GM21423 (cell line): Measurements from ENCODE around the gene RARRES1.
"Not testable (repeated sequence)": the region's sequence is repeated elsewhere in the genome, so short reads cannot be mapped to it uniquely, and the experiment has no call there.

Experiments
- ATAC-seq: cut with Tn5 transposase; IDR thresholded peaks from one replicate; pipeline ENCODE4 v1.9.1; 2021; ENCODE audit warnings: mild to moderate bottlenecking, moderate library complexity; ENCODE audit not compliant: unreplicated experiment

Gene RARRES1

DNA sequence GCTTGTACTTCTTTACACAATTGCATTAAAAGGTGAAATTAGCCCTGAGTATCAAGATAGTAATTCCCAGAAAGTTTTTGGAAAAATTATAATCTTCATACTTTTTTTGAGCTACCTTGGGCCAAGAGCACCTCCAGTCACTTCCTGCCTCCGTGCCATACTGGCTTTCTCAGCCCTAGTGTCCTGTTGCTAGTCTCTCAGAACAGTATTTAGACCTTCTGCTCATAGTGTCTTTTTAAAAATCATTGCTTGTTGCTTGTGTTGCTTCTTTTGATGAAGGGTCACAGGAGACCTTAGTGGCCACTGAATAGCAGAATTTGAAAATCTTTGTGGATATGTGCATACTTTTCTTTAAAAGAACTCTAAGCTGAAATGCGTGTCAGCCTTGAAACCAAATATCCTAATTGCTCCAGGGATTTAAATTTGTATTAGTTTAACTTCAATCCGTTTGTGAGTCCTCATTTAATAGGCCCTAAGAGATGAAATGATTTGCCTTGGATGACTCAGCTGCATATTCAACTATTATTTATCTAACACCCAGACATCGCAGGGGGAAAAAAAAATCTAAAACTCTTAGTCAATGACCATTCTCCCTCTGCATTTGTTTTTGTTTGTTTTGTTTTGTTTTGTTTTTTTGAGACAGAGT lies 30.7 kb downstream of the RARRES1 start:
- no peak for ATAC-seq

GRCh38 chr3:158700559-158700958 lies 31.7 kb downstream of the RARRES1 start:
- no peak for ATAC-seq

DNA sequence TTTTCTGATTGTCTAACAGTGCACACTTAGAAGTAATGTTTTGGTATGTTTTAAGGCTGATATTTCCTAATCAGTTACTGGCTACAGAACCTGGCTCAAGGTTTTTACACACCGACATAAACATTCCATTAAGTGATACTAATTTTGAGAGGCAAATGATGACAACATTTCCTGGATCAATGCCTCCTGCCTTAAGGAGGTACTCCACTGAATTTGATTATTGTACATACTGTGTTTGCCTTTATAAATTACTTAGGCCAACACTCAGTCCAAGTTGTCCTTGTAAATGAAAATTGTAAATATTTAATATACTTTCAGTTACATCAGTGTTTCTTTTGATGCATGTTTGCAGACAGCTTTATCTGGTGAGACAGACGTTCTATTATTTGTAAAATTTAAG lies 35.6 kb downstream of the RARRES1 start:
- ATAC-seq: no peak

- ATAC-seq: not testable (repeated sequence)
Observed at GRCh38 chr3:158693866-158694456, 38.3 kb downstream of the RARRES1 start.

- no peak for ATAC-seq
Observed at GRCh38 chr3:158685159-158685558, 47.1 kb downstream of the RARRES1 start.

DNA sequence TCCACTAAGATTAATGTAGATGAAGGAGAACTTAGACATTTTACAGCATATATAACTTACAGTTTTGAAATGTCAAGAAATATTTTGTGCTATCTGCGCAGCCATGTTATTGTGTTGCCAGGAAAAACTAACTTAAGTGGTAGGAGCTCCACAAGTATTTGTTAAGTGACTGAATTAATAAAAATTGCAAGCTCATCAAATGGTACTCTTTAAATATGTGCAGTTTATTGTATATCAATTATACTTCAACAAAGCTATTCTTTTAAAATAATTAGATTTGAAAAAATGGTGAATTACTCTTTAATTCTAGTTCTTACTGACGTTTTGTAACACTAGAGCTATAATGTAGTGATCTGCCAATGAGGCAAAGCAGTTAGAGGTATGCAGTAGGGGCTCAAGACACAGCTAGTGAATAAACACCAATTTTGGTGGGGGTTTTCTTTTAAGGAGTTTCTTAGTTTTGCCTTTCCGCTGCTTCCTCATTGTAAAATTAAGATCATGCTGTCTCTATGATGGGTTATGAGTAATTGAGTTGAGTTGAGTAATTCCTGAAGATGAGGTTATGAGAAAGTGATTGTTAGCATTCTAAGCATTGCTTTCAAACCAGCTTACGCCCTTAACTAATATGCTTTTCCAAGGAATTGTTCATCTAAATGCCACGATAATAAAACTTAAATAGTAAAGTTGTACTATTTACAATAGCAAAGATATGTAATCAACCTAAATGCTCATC lies 48.9 kb downstream of the RARRES1 start:
- no peak for ATAC-seq

GRCh38 chr3:158680861-158681260 lies 51.4 kb downstream of the RARRES1 start:
- no peak for ATAC-seq

DNA sequence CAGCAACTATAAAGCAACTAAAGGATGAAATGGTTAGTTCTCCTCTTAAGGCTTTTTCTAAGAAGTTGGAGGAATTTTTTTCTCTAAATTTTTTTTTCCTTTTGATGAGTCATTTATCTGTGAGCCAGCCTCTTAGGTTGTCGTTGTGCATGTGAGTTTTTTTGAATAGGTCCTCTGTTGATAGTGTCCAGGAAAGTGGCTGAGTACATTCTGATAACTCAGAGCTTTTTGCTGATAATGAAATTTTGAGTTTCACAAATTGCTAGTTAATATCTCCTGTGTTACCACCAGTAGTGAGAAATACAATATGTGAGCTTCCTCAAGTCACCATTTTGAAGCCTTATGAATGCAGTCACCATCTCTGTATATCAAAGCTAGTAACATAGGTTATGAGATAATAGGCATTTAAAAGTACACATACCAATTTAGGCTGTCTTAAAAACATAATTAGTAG lies 52.7 kb downstream of the RARRES1 start:
- ATAC-seq: no peak

DNA sequence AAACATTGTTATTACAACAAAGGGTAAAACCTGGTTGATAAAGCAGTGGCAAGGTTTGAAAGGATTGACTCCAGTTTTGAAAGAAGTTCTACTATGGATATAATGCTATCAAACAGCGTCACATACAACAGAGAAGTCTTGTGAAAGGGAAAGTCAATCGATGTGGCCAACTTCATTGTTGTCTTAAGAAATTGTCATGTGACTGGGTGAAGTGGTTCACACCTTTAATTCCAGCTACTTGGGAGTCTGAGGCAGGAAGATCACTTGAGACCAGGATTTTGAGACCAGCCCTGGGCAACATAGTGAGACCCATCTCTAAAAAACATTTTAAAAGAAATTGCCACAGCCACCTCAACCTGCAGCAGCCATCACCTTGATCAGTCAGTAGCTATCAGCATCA lies 53.6 kb downstream of the RARRES1 start:
- ATAC-seq: no peak

DNA sequence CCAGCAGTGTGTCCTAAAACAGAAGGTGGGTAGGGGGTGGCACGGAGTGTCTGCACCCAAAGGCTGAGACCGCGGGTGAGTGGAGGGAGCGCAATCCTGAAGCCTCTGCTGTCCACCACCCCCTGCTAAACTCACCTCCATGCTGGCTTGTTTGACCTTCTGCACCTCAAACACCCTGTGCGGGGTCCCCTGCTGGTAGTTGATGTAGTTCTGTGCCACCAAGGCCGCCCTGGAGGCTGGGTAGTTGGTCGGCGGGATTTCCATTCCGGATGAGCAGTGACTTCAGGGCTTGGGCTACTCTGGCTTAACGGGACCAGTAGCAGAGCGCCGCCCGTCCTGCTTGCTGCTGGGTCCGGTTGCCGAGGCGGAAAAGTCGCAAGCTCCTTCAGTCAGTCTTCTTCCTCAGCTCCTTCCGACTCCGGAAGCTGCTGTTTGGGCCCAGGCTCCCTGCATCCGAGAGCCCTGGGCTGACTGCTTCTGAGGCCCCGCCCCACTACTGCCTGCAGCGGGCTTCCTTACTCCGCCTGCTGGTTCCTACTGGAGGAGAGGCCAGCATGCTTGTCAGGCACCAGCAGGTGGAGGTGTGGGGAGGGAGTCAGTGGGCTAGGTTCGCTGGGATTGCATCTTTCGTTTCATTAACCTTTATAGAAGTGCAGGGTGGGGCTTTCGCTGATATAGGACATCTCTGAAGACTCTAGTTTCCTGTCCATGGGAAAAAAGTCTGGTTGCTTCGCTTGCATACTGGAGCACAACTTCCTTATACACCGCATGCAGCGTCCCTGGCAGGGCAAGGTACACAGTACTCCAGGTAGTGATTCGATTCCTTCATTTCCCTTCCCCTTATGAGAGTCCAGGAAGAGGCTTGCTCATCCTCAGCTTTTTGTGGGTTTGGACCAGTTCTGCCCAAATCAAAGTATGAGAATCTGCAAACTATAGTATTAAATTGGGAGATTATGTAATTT lies 59.8 kb downstream of the RARRES1 start, which contains the start of gene LXN:
Gene LXN, minus strand, starts transcription at position 434 of the 962 bp plus-strand sequence. Its CDS starts 170 bp downstream, at position 264.
- ATAC-seq: peak; percentile 99

GRCh38 chr3:158671821-158672214 lies 60.4 kb downstream of the RARRES1 start:
- ATAC-seq: no peak

- no peak for ATAC-seq
Observed at GRCh38 chr3:158668506-158668905, 63.8 kb downstream of the RARRES1 start.

DNA sequence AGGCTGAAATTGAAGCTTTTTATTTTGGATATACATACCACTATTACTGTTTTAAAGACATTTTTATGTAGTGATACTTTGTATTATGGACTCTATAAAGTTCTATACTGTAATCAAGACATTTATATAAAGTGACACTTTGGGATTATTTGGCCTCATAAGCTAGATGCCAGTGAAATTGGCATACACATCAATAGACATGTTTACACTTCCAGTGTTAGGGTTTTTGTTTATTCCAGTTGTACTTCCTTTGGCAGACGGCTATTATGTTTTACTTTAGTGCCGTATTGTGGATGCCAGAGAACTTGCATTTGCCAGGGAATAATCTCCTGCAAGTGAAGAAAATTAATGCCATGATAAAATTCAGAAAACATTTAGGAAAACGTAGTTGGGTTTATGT lies 65.8 kb downstream of the RARRES1 start:
- ATAC-seq: no peak

GRCh38 chr3:158663832-158664231 lies 68.4 kb downstream of the RARRES1 start:
- ATAC-seq: no peak

- no peak for ATAC-seq
Observed at GRCh38 chr3:158663246-158663645, 69.0 kb downstream of the RARRES1 start.

DNA sequence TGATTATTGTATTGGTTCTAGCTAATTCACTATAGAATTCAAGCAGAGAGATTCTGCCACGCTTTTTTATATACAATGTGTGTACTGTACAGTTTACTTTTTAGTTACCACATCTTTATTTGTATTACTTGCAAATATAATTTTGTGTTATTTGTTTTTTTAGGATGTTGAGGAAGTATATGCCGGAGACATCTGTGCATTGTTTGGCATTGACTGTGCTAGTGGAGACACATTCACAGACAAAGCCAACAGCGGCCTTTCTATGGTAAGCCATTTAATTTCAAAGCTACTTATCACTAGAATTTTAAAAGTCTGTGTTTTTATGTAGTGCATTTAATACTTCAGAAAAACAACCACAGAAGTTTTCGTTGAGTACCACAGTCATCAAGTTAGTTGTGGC lies 71.5 kb downstream of the RARRES1 start:
- ATAC-seq: no peak

GRCh38 chr3:158659454-158660237 lies 72.6 kb downstream of the RARRES1 start:
- peak; percentile 91 for ATAC-seq

- ATAC-seq: no peak
Observed at GRCh38 chr3:158658889-158659288, 73.4 kb downstream of the RARRES1 start.

GRCh38 chr3:158652463-158652862 lies 79.8 kb downstream of the RARRES1 start:
- no peak for ATAC-seq

DNA sequence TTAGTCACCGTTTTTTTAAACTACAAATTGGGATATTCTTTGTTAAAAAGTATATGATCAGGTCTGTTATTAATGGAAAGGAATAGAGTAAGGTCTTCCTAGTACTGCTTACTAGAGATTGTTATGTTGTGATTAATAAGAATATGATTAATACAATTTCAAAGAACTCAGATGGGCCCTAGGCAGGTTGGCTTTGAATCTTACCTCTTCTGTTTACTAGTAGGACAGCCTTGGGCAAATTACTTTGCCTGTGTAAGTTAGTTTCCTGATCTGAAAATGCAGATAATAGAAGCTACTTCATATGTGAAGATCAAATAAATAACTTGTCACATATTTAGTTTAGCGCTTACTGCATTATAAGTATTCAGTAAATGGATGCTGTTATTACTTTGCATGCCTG lies 81.1 kb downstream of the RARRES1 start:
- no peak for ATAC-seq
